HG03469 (cell line): Measurements from ENCODE around the gene DCPS.

Experiments
- ATAC-seq: cut with Tn5 transposase; IDR thresholded peaks from one replicate; pipeline ENCODE4 v1.9.1; 2021; ENCODE audit warnings: mild to moderate bottlenecking, moderate library complexity, moderate number of reproducible peaks; ENCODE audit not compliant: unreplicated experiment

The DCPS gene

DNA sequence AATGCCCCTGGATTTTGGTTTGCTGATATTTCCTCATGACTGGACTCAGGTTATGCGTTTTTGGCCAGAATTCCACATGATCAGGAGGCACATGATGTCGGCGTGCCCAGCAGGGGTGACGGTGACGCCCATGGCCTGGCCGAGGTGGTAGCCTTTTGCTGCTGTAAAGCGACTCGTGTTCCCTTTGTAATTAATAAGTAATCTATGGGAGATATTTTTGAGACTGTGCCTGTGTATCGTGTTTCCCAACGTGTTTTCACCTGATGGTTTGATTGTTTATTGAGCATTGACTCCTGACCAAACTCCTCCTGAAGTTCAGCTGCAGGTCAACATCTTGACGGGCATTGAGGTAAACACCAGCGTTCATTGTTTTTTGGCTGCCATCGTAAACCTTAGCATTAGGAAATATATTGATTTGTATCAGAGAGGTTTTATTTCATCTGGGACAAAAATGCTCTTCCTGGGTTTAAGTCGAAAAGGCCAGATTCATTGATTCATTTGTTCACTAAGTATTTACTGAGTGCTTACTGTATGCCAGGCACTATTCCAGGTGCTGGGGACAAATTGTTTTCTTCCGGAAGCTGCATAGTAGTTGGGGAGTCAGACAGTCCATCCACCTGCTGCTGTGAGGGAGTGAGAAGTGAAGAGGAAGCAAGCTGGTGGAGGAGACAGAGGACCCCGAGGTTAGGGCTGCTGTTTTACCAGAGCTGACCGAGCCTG, 23.6 kb downstream of the DCPS start:
- ATAC-seq = no peak

DNA sequence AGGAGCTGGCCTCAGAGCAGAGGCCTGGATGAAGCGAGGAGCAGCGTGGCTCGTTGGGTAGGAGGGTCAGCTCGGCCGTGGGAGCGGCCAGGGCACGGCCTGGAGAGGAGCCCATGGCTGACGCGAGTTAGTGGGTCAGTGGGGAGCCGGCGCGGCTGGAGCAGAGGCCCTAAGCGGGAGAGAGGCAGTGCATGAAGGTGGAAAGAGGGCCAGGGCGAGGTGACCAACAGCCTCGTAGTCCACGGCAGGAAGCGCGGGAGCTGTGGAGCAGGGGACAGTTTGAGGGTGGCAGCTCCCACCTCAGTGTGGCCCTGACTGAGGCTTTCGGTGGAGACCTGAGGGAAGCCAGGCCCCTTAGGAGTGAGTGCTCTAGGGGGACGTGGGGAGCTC, 24.1 kb downstream of the DCPS start:
- no peak for ATAC-seq

- ATAC-seq = no peak
Observed at GRCh38 chr11:126328444-126328843, 24.6 kb downstream of the DCPS start.

- no peak for ATAC-seq
Observed at GRCh38 chr11:126328938-126329643, 25.2 kb downstream of the DCPS start.

DNA sequence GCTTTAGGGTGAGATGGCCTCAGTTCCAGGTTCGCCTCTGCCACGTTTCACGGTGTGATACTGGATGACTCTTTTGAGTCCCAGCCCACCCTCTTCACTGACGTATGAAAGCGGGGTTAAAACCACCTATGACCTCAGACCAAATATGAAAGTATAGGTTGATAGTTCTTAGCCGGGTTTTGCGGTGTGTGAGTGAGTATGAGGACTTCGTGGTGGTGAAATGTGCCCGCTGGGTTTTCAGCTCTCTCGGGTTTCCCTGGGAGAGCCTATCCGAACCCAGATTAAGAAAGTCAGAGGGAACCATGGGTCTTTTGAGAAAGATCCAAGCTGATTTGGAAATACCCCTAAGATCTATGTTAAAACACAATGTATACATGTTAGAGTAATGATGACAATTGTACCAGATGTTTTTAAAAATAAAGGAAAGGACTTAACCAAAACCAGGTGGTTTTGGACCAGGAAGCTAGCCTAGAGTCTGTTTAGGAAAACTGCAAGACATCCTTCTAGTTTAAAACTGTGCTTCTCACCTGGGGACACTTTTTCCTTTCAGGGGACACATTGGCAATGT, 25.9 kb downstream of the DCPS start:
- ATAC-seq = no peak

DNA sequence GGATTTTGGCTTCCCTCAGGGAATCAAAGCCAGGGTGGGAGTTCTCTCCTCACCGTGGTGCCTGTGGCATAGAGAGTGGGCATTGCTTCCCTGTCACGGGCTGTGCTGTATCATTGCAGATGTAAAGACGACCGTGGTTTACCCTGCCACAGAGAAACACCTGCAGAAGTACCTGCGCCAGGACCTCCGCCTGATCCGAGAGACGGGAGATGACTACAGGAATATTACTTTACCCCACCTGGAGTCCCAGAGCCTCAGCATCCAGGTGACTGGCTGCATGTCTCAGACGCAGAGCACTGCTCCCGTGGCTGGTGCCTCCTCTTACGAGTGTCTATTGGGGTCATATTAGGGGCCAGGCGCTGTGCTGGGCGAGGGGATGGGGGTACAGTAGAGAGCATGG, 27.4 kb downstream of the DCPS start:
- no peak for ATAC-seq

DNA sequence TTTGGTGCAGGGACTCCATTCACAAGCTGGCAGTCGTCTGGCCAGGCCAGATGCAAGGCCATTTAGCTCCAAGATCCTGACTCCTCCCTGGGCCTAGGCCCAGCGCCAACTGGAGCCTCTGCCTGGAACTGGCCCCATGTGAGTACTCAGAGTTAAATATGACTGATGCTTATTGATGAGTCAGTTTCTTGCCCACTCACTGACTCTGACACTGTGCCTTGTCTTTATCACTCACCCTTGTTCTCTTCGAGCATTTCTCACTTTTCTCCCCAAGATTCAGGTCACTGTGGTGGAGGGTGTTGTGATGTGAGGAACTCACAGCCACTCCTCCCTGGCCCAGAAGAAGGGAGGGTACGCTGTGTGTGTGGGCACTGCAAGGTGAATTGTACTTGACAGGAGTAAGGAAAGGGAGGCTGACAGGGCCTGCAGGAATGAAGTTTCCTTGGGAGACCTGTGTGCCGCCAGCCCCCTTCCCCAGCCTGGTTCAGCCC, 28.4 kb downstream of the DCPS start:
- no peak for ATAC-seq

GRCh38 chr11:126333142-126333541, 29.3 kb downstream of the DCPS start:
- ATAC-seq = no peak

DNA sequence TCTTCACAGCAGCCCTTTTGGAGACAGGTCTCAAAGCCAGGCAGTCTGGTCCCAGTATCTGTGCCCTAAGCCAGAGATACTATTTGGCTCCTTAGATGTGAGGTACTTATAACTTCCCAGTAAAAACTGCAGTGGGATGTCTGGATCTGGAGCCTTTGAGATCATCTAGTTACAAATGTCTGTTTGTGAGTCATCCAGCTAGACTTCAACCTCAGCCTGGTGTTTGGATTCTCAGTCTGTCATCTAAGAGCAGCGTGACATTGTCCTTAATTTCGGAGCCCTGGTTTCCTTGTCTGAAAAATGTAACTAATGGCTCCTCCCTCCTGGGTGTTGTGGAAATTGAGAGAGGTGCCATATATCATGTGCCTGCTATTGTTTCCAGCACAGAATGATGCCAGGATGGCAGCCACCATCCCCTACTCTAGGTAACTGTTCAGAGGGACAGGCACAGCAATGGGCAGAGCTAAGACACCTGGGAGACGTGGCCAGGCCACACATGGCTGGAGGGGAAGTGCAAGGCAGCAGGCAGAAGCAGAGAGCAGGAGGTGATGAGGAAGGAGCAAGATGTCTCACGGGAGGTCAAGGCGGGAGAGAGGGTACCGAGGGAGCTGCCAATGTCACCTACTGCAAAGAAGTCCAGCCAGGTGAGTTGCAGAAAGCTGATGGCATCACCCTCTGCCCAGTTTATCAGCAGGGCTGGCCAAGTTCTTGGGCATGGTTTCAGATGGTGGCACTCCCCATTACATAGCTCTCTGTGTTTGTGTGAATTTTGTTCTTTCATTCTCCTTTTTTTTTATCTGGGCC, 31.0 kb downstream of the DCPS start:
- no peak for ATAC-seq

DNA sequence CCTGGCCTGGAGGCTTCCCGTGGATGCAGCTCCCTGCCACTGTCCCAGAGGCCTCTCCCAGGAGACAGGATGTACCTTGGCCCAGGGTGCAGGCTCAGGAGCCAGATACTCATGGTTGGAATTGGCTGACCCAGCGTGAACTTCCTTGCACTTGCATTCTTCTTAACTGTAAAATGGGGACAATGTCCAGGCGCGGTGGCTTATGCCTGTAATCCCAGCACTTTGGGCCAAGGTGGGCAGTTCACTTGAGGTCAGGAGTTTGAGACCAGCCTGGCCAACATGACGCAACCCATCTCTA, 31.6 kb downstream of the DCPS start:
- no peak for ATAC-seq

DNA sequence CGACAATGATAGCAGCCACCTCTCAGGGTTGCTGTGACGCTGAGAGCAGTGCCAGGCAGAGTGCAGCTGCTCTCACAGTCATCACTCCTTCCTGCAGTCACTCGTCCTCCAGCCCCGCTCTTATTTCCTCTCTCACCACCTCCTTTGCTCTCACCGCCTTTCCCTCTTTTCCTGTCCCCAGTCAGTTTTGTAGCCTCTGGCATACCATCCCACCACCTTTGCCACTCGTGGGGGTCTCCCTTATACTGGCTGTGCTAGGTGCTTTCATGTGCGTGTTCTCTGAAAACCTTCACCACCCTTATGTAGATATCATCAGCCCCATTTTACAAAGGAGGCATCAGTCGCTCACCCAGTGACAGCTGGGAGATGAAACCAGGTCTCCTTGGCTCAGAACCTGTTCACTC, 32.3 kb downstream of the DCPS start:
- ATAC-seq = no peak

- no peak for ATAC-seq
Observed at GRCh38 chr11:126336671-126337101, 32.8 kb downstream of the DCPS start.

DNA sequence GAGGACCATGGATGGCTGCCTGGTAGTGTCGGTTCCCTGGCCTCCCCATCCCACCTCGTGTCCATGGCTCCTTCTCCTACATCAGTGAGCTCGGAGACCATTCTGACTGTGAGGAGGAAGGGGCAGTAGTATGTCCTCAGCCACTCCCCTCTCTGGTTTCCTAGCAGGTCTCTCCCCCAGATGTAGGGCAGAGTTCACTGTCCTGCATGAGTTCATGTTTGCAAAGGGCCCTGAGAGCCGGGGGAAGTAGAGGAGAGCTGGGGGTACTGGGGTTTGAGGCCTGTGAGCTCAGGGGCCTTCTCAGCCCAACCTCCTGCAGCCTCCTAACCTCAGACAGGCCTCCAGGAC, 33.2 kb downstream of the DCPS start:
- no peak for ATAC-seq

DNA sequence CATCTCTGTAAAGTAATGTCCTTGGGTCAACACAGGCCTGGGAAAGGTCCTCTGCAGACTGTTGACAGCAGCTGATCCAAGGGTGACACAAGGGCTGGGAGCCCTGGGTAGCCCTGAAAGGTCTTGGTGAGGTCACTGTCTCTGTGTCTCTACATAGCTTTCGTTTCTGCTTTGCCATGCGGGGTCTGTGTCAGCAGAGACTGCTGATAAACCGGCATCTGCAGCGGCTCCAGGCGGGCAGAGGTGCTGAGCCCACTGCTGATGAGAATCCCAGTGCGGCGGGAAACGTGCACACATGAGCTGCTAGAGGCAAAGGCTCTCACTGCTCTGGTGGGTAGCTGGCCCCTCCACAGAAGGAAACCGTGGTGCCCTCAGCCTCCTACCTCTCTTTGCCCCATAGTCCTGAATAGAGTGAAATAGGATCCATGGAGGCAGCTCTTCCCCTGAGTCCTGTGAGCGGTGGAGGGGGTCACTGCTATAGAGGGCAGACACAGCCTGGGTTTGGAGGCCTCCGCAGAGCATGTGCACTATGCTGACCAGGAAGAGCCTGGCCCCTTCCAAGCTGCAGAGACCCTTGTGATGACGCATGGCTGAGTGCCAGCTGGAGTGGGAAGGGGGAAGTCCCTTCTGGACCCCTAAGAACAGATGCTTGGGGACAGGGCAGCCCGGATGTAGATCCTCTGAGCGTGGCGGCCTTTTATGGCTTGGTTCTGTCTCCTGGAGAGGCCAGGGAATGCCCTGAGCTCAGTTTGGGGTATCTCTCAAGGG, 33.8 kb downstream of the DCPS start:
- ATAC-seq = no peak

- no peak for ATAC-seq
Observed at GRCh38 chr11:126338346-126339055, 34.6 kb downstream of the DCPS start.

DNA sequence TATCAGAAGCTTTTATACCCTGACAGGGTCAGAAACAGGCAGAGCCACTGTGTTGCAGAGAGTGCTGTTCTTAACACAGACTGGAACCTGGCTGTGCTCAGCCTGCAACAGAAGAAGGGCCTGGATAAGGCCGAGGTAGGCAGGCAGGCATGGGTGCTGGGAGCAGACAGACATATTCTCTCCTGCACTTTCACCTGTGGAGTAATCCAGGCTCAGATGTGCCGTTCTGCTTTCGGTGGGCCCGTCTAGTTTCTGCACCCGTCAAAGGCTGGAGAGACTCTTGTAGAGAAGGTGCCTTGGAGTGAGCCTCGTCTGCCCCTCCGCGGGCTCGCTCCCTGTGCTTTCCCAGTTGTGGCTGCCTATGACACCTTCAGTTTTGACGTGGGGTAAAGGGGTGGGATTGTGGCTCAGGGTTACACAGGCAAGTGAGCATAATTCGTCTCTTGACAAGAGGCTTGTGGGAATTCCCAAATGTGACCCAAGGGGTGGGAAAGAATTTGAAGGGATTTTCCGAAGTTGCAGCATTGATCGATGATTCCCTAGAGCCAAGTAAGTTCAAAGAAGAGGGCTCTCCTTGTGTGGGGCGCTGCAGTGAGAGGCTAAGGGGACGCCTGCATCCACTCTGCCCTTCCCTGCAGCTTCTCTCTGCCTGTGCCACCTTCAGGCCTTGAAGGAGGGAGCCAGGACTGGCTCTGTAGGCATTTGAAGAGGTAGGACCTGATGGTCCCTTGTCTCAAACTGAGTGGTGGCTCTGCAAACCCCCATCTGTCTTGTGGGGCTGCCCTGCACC, 35.4 kb downstream of the DCPS start:
- ATAC-seq = no peak

DNA sequence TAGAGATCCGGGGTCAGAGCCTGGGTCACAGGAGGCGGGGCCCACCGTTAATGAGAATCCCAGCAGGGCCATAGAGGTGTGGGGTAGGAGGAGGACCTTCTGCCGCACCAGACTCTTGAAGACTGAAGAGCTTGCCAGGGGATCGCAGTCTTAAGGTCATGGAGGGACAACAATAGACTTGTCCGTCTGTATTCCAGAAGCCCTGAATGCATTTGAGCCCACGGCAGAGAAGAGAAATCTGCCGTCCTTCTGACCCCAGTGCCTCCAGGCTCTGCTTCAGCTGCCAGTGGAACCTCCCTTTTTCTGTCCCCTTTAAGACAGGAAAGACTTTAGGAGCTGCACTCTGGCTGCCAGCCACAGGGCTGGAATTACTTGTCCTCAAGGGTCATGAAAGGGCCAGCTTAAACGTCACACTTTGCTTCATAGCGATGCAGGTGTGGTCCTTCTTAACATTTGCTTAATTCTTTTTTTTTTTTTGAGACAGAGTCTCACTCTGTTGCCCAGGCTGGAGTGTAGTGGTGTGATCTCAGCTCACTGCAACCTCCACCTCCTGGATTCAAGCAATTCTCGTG, 36.1 kb downstream of the DCPS start:
- ATAC-seq = no peak

DNA sequence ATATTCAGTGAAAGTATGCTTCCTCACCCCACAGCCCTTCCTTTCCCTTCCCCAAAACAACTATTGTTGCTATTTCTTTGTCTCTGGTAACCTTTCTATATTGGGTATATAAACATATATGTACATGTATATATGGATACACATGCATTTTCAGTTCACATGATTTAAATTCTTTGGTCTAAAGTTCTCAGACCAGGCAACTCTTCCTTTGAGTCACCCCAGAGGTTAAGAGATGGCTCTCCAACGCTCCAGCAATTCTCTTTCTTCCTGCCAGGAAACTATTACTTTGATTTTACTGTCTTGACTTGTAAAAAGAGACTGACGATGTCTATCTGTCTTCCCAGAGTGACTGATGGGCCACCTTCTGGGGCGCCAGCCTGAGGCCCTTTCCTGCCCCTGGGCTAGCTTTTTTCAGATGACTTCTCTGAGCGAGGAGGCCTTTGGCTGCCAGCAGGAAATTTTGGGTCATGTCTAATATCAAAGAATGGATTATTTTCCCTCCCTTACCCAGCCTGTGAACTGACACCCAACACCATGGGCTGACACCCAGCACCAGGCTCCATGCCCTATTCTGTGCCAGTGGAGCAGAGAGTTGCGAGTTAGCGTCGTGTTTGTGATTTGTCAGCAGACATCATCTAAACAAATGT, 37.2 kb downstream of the DCPS start:
- ATAC-seq = no peak

DNA sequence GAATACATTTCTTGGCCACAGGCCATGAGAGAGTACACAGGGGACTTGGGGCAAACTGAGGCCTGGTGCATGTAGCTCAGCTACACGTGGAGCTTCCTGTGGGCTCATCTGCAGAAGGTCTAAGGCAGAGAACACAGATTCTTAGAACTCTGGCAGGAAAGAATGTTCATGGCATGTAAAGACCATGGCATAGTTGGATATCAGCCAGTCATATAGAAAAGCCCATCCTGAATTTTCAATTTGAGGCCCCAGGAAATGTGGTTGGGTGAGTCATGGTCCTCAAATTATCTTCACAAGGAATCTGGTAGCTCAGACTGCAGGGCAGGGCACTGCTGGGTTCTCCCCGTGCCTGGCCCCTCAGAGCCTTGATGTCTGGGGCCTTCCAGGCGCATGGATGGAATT, 37.9 kb downstream of the DCPS start:
- no peak for ATAC-seq
